HEK293 (cell line): ENCODE results near the gene NADK.

Experiments
- EGR2 ChIP-seq: fragments of 450-650 bp; formaldehyde crosslinking; IDR thresholded peaks from 2 replicates; pipeline ENCODE4 v1.5.1; 2016; ENCODE audit warnings: low read depth, missing biosample characterization, missing genetic modification characterization
- KLF10 ChIP-seq: fragments of 450-650 bp; IDR thresholded peaks from 2 replicates; pipeline ENCODE4 v1.5.1; 2018; ENCODE audit warnings: missing biosample characterization, mild to moderate bottlenecking, missing genetic modification characterization
- KLF9 ChIP-seq: fragments of 450-650 bp; formaldehyde crosslinking; IDR thresholded peaks from 2 replicates; pipeline ENCODE4 v1.5.1; 2016; ENCODE audit warnings: missing biosample characterization, missing genetic modification characterization, low read depth
- SP2 ChIP-seq: fragments of 450-650 bp; formaldehyde crosslinking; IDR thresholded peaks from 2 replicates; pipeline ENCODE4 v1.5.1; 2016; ENCODE audit warnings: missing biosample characterization, missing genetic modification characterization
- SP7 ChIP-seq: fragments of 450-650 bp; formaldehyde crosslinking; IDR thresholded peaks from 2 replicates; pipeline ENCODE4 v1.5.1; 2016; ENCODE audit warnings: missing biosample characterization, missing genetic modification characterization
- WT1 ChIP-seq: fragments of 450-650 bp; formaldehyde crosslinking; IDR thresholded peaks from 2 replicates; pipeline ENCODE4 v1.5.1; 2016; ENCODE audit warnings: missing biosample characterization, missing genetic modification characterization
- ZBTB20 ChIP-seq: fragments of 450-650 bp; formaldehyde crosslinking; IDR thresholded peaks from 2 replicates; pipeline ENCODE4 v1.5.1; 2016; ENCODE audit warnings: missing biosample characterization, missing genetic modification characterization
- ZBTB8A ChIP-seq: fragments of 450-650 bp; formaldehyde crosslinking; IDR thresholded peaks from 2 replicates; pipeline ENCODE4 v1.5.1; 2016; ENCODE audit warnings: missing biosample characterization, missing genetic modification characterization
- ZEB2 ChIP-seq: fragments of 450-650 bp; formaldehyde crosslinking; IDR thresholded peaks from 2 replicates; pipeline ENCODE4 v1.5.1; 2016; ENCODE audit warnings: missing biosample characterization, missing genetic modification characterization
- ZFP37 ChIP-seq: fragments of 450-650 bp; formaldehyde crosslinking; IDR thresholded peaks from 2 replicates; pipeline ENCODE4 v1.5.1; 2016; ENCODE audit warnings: missing biosample characterization, missing genetic modification characterization
- ZIC2 ChIP-seq: fragments of 450-650 bp; formaldehyde crosslinking; IDR thresholded peaks from 2 replicates; pipeline ENCODE4 v1.5.1; 2016; ENCODE audit warnings: missing biosample characterization, missing genetic modification characterization
- ZNF2 ChIP-seq: fragments of 450-650 bp; formaldehyde crosslinking; IDR thresholded peaks from 2 replicates; pipeline ENCODE4 v1.5.1; 2016; ENCODE audit warnings: missing biosample characterization, missing genetic modification characterization
- ZNF223 ChIP-seq: fragments of 450-650 bp; formaldehyde crosslinking; IDR thresholded peaks from 2 replicates; pipeline ENCODE4 v1.5.1; 2016; ENCODE audit warnings: missing biosample characterization, missing genetic modification characterization
- ZNF324 ChIP-seq: fragments of 450-650 bp; formaldehyde crosslinking; IDR thresholded peaks from 2 replicates; pipeline ENCODE4 v1.5.1; 2016; ENCODE audit warnings: missing biosample characterization, missing genetic modification characterization
- ZNF335 ChIP-seq: fragments of 450-650 bp; formaldehyde crosslinking; conservative IDR thresholded peaks from 2 replicates; pipeline ENCODE4 v1.5.1; 2016; ENCODE audit warnings: missing biosample characterization, missing genetic modification characterization
- ZNF391 ChIP-seq: fragments of 450-650 bp; formaldehyde crosslinking; IDR thresholded peaks from 2 replicates; pipeline ENCODE4 v1.5.1; 2016; ENCODE audit warnings: low read depth, missing biosample characterization, missing genetic modification characterization, borderline replicate concordance
- ZNF521 ChIP-seq: fragments of 450-650 bp; formaldehyde crosslinking; IDR thresholded peaks from 2 replicates; pipeline ENCODE4 v1.5.1; 2017; ENCODE audit warnings: missing biosample characterization, mild to moderate bottlenecking, missing genetic modification characterization
- ZNF561 ChIP-seq: fragments of 450-650 bp; IDR thresholded peaks from 2 replicates; pipeline ENCODE4 v1.5.1; 2018; ENCODE audit warnings: missing biosample characterization, missing genetic modification characterization, borderline replicate concordance
- ZNF677 ChIP-seq: fragments of 450-650 bp; IDR thresholded peaks from 2 replicates; pipeline ENCODE4 v1.5.0; 2018; ENCODE audit warnings: missing biosample characterization, mild to moderate bottlenecking, missing genetic modification characterization, moderate library complexity
- ZXDB ChIP-seq: fragments of 450-650 bp; formaldehyde crosslinking; IDR thresholded peaks from 2 replicates; pipeline ENCODE4 v1.5.1; 2016; ENCODE audit warnings: missing biosample characterization, missing genetic modification characterization
- TF ChIP-seq, protein P1 (sequence below): fragments of 450-650 bp; formaldehyde crosslinking; IDR thresholded peaks from 2 replicates; pipeline ENCODE4 v1.5.1; 2016; ENCODE audit warnings: missing biosample characterization, missing genetic modification characterization
- TF ChIP-seq, protein P2 (sequence below): fragments of 450-650 bp; formaldehyde crosslinking; IDR thresholded peaks from 2 replicates; pipeline ENCODE4 v1.5.1; 2017; ENCODE audit warnings: missing biosample characterization, mild to moderate bottlenecking, missing genetic modification characterization, moderate library complexity
- TF ChIP-seq, protein P3 (sequence below): fragments of 450-650 bp; formaldehyde crosslinking; IDR thresholded peaks from 2 replicates; pipeline ENCODE4 v1.5.1; 2016; ENCODE audit warnings: missing biosample characterization, missing genetic modification characterization
- TF ChIP-seq, protein P4 (sequence below): fragments of 450-650 bp; formaldehyde crosslinking; IDR thresholded peaks from 2 replicates; pipeline ENCODE4 v1.5.1; 2016; ENCODE audit warnings: missing biosample characterization, missing genetic modification characterization
- TF ChIP-seq, protein P5 (sequence below): fragments of 450-650 bp; formaldehyde crosslinking; IDR thresholded peaks from 2 replicates; pipeline ENCODE4 v1.5.1; 2017; ENCODE audit warnings: missing biosample characterization, missing genetic modification characterization
- TF ChIP-seq, protein P6 (sequence below): fragments of 450-650 bp; formaldehyde crosslinking; IDR thresholded peaks from 2 replicates; pipeline ENCODE4 v1.5.0; 2017; ENCODE audit warnings: missing biosample characterization, missing genetic modification characterization, borderline replicate concordance
- TF ChIP-seq, protein P7 (sequence below): fragments of 450-650 bp; formaldehyde crosslinking; IDR thresholded peaks from 2 replicates; pipeline ENCODE4 v1.5.1; 2016; ENCODE audit warnings: missing biosample characterization, missing genetic modification characterization

The NADK gene

DNA sequence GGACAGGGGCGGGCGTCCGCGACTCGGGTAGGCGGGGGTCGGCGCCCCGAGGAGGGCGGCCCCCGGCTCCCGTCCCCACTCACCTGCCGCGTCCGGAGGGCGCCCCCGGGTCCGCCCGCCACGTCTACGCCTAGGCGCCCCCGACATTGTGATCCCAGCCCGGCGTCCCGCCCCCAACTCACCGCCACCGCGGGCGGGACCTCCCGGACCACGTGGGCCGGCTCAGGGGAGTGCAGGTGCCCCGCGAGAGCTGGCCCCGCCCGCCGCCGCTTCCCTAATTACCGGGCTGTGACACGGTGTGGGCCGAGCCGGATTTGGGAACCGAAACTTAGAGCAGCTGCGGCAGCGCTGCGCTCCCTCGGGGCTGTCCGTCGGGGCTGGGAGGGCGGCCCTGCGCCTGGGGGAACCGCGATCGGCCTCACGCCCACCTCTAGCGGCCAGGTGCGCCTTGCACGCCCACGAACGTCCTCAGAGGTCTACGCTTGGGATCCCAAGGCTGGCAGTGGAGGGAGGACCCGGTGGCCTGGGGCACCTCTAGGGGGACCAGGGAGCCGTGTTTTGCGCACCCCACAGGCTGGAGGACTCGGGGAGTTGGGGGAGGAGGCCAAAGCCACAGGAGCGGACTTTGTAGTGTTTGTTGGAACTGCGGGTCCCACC is 521 bp upstream of the NADK start (continued):
- TF ChIP-seq, protein P1, sequence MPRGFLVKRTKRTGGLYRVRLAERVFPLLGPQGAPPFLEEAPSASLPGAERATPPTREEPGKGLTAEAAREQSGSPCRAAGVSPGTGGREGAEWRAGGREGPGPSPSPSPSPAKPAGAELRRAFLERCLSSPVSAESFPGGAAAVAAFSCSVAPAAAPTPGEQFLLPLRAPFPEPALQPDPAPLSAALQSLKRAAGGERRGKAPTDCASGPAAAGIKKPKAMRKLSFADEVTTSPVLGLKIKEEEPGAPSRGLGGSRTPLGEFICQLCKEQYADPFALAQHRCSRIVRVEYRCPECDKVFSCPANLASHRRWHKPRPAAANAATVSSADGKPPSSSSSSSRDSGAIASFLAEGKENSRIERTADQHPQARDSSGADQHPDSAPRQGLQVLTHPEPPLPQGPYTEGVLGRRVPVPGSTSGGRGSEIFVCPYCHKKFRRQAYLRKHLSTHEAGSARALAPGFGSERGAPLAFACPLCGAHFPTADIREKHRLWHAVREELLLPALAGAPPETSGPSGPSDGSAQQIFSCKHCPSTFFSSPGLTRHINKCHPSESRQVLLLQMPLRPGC = no peak
- TF ChIP-seq ZIC2 = peak; percentile 17; the same call in 1 of the 2 replicates
- peak; percentile 75 for TF ChIP-seq ZNF335 (tag by site-specific recombination)
- peak; percentile 45; the same call in 1 of the 2 replicates for TF ChIP-seq ZXDB (tag by site-specific recombination)
- TF ChIP-seq ZNF2 (tag by site-specific recombination) = peak; percentile 23; the same call in 1 of the 2 replicates
- TF ChIP-seq ZFP37 (tag by site-specific recombination) = no peak
- TF ChIP-seq, protein P2, sequence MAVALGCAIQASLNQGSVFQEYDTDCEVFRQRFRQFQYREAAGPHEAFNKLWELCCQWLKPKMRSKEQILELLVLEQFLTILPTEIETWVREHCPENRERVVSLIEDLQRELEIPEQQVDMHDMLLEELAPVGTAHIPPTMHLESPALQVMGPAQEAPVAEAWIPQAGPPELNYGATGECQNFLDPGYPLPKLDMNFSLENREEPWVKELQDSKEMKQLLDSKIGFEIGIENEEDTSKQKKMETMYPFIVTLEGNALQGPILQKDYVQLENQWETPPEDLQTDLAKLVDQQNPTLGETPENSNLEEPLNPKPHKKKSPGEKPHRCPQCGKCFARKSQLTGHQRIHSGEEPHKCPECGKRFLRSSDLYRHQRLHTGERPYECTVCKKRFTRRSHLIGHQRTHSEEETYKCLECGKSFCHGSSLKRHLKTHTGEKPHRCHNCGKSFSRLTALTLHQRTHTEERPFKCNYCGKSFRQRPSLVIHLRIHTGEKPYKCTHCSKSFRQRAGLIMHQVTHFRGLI (tag by site-specific recombination) = 0 out of 2 replicates have a peak, but pooled peaks have one; percentile 50
- peak; percentile 79 for TF ChIP-seq SP7 (tag by site-specific recombination)
- peak; percentile 70; the same call in 1 of the 2 replicates for TF ChIP-seq KLF10
- TF ChIP-seq ZBTB8A = peak; percentile 96
- TF ChIP-seq, protein P3, sequence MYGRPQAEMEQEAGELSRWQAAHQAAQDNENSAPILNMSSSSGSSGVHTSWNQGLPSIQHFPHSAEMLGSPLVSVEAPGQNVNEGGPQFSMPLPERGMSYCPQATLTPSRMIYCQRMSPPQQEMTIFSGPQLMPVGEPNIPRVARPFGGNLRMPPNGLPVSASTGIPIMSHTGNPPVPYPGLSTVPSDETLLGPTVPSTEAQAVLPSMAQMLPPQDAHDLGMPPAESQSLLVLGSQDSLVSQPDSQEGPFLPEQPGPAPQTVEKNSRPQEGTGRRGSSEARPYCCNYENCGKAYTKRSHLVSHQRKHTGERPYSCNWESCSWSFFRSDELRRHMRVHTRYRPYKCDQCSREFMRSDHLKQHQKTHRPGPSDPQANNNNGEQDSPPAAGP (tag by site-specific recombination) = peak; percentile 71
- TF ChIP-seq, protein P4, sequence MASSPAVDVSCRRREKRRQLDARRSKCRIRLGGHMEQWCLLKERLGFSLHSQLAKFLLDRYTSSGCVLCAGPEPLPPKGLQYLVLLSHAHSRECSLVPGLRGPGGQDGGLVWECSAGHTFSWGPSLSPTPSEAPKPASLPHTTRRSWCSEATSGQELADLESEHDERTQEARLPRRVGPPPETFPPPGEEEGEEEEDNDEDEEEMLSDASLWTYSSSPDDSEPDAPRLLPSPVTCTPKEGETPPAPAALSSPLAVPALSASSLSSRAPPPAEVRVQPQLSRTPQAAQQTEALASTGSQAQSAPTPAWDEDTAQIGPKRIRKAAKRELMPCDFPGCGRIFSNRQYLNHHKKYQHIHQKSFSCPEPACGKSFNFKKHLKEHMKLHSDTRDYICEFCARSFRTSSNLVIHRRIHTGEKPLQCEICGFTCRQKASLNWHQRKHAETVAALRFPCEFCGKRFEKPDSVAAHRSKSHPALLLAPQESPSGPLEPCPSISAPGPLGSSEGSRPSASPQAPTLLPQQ (tag by site-specific recombination) = peak; percentile 70; the same call in 1 of the 2 replicates
- TF ChIP-seq, protein P5, sequence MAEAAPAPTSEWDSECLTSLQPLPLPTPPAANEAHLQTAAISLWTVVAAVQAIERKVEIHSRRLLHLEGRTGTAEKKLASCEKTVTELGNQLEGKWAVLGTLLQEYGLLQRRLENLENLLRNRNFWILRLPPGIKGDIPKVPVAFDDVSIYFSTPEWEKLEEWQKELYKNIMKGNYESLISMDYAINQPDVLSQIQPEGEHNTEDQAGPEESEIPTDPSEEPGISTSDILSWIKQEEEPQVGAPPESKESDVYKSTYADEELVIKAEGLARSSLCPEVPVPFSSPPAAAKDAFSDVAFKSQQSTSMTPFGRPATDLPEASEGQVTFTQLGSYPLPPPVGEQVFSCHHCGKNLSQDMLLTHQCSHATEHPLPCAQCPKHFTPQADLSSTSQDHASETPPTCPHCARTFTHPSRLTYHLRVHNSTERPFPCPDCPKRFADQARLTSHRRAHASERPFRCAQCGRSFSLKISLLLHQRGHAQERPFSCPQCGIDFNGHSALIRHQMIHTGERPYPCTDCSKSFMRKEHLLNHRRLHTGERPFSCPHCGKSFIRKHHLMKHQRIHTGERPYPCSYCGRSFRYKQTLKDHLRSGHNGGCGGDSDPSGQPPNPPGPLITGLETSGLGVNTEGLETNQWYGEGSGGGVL (tag by site-specific recombination) = peak; percentile 53
- peak; percentile 81; the same call in 1 of the 2 replicates for TF ChIP-seq ZNF561 (tag by site-specific recombination)
- TF ChIP-seq, protein P6, sequence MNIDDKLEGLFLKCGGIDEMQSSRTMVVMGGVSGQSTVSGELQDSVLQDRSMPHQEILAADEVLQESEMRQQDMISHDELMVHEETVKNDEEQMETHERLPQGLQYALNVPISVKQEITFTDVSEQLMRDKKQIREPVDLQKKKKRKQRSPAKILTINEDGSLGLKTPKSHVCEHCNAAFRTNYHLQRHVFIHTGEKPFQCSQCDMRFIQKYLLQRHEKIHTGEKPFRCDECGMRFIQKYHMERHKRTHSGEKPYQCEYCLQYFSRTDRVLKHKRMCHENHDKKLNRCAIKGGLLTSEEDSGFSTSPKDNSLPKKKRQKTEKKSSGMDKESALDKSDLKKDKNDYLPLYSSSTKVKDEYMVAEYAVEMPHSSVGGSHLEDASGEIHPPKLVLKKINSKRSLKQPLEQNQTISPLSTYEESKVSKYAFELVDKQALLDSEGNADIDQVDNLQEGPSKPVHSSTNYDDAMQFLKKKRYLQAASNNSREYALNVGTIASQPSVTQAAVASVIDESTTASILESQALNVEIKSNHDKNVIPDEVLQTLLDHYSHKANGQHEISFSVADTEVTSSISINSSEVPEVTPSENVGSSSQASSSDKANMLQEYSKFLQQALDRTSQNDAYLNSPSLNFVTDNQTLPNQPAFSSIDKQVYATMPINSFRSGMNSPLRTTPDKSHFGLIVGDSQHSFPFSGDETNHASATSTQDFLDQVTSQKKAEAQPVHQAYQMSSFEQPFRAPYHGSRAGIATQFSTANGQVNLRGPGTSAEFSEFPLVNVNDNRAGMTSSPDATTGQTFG (tag by site-specific recombination) = no peak
- TF ChIP-seq ZNF223 (tag by site-specific recombination) = 0 out of 2 replicates have a peak, but pooled peaks have one; percentile 14
- peak; percentile 45; the same call in 1 of the 2 replicates for TF ChIP-seq ZNF324 (tag by site-specific recombination)
- TF ChIP-seq EGR2 (tag by site-specific recombination) = peak; percentile 92
- TF ChIP-seq ZEB2 (tag by site-specific recombination) = peak; percentile 93
- peak; percentile 20; the same call in 1 of the 2 replicates for TF ChIP-seq ZNF391
- TF ChIP-seq ZNF677 = peak; percentile 51; the same call in 1 of the 2 replicates
- TF ChIP-seq SP2 = peak; percentile 70
- TF ChIP-seq ZBTB20 (tag by site-specific recombination) = peak; percentile 64; the same call in 1 of the 2 replicates
- peak; percentile 23; the same call in 1 of the 2 replicates for TF ChIP-seq WT1 (tag by site-specific recombination)
- peak; percentile 91 for TF ChIP-seq KLF9
- TF ChIP-seq, protein P7, sequence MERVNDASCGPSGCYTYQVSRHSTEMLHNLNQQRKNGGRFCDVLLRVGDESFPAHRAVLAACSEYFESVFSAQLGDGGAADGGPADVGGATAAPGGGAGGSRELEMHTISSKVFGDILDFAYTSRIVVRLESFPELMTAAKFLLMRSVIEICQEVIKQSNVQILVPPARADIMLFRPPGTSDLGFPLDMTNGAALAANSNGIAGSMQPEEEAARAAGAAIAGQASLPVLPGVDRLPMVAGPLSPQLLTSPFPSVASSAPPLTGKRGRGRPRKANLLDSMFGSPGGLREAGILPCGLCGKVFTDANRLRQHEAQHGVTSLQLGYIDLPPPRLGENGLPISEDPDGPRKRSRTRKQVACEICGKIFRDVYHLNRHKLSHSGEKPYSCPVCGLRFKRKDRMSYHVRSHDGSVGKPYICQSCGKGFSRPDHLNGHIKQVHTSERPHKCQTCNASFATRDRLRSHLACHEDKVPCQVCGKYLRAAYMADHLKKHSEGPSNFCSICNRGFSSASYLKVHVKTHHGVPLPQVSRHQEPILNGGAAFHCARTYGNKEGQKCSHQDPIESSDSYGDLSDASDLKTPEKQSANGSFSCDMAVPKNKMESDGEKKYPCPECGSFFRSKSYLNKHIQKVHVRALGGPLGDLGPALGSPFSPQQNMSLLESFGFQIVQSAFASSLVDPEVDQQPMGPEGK (tag by site-specific recombination) = peak; percentile 89
- TF ChIP-seq ZNF521 (tag by site-specific recombination) = no peak
